ENCODE results near the gene IFIH1.
A peak's percentile ranks its signal among the peaks of the same experiment; 100 is the strongest.

IFIH1 gene

GRCh38 chr2:162230761-162231160 is 87.7 kb downstream of the IFIH1 start:
- Histone ChIP-seq H3K79me2 (ENCODE audit: insufficient read depth, low read length) (no peaks in the 10 kb centered on the region), H3K36me3 (ENCODE audit: insufficient read depth, low read length) (no peaks in the 10 kb centered on the region), H3K4me3 (ENCODE audit: low read length, poor library complexity, severe bottlenecking) (no peak overlapping the region), H3K4me1 (ENCODE audit: insufficient read depth, low read length, poor library complexity, severe bottlenecking) (no peaks in the 10 kb centered on the region), H3F3A (ENCODE audit: low read depth) (no peaks in the 10 kb centered on the region), H4K20me1 (ENCODE audit: insufficient read depth, low read length, poor library complexity, severe bottlenecking) (no peaks in the 10 kb centered on the region), H3K9me2 (replicated peaks; ENCODE audit: low read depth, low read length) (0 out of 2 replicates have a peak, but pooled peaks cover 4% of the 10 kb centered on the region), H2AFZ (ENCODE audit: low read length) (no peak overlapping the region), H3K9ac (ENCODE audit: low read depth, low read length, poor library complexity, severe bottlenecking) (no peak overlapping the region), H3K4me2 (ENCODE audit: low read depth, low read length, poor library complexity, severe bottlenecking) (no peak overlapping the region), H3K9me3 (ENCODE audit: insufficient read depth, low read depth, low read length) (no peaks in the 10 kb centered on the region), H3K27me3 (ENCODE audit: insufficient read depth, low read length, poor library complexity, severe bottlenecking) (no peaks in the 10 kb centered on the region)
- no peak for TF ChIP-seq CTCF (conservative IDR thresholded peaks at IDR 0.05; ENCODE audit: low read length)

- H3F3A ChIP-seq (ENCODE audit: low read depth), result no peaks in the 10 kb centered on the region
- no peaks in the 10 kb centered on the region for H3K9me2 ChIP-seq (replicated peaks; ENCODE audit: low read depth, low read length)
- no peak overlapping the region for H2AFZ ChIP-seq (ENCODE audit: low read length)
- no peaks in the 10 kb centered on the region for H3K4me1 ChIP-seq (ENCODE audit: insufficient read depth, low read length, poor library complexity, severe bottlenecking)
- H3K4me2 ChIP-seq (ENCODE audit: low read depth, low read length, poor library complexity, severe bottlenecking), result no peak overlapping the region
- no peaks in the 10 kb centered on the region for H3K27me3 ChIP-seq (ENCODE audit: insufficient read depth, low read length, poor library complexity, severe bottlenecking)
- no peak overlapping the region for H3K4me3 ChIP-seq (ENCODE audit: low read length, poor library complexity, severe bottlenecking)
- TF ChIP-seq EZH2phosphoT487 (IDR thresholded peaks at IDR 0.05; ENCODE audit: borderline replicate concordance), result no peak
- TF ChIP-seq CTCF (conservative IDR thresholded peaks at IDR 0.05; ENCODE audit: low read length), result no peak
- no peaks in the 10 kb centered on the region for H3K36me3 ChIP-seq (ENCODE audit: insufficient read depth, low read length)
- H3K9me3 ChIP-seq (ENCODE audit: insufficient read depth, low read depth, low read length), result no peaks in the 10 kb centered on the region
- no peaks in the 10 kb centered on the region for H3K79me2 ChIP-seq (ENCODE audit: insufficient read depth, low read length)
- no peak overlapping the region for H3K9ac ChIP-seq (ENCODE audit: low read depth, low read length, poor library complexity, severe bottlenecking)
- H4K20me1 ChIP-seq (ENCODE audit: insufficient read depth, low read length, poor library complexity, severe bottlenecking), result no peaks in the 10 kb centered on the region
Observed at GRCh38 chr2:162226836-162227235, 91.6 kb downstream of the IFIH1 start.

- H3K4me3 ChIP-seq (ENCODE audit: low read length, poor library complexity, severe bottlenecking), result no peak overlapping the region
- TF ChIP-seq EZH2phosphoT487 (IDR thresholded peaks at IDR 0.05; ENCODE audit: borderline replicate concordance) (no peak), CTCF (conservative IDR thresholded peaks at IDR 0.05; ENCODE audit: low read length) (peak; percentile 93)
- no peaks in the 10 kb centered on the region for H3K9me2 ChIP-seq (replicated peaks; ENCODE audit: low read depth, low read length)
- H3K36me3 ChIP-seq (ENCODE audit: insufficient read depth, low read length), result no peaks in the 10 kb centered on the region
- H3K4me2 ChIP-seq (ENCODE audit: low read depth, low read length, poor library complexity, severe bottlenecking), result no peak overlapping the region
- no peak overlapping the region for H3K9ac ChIP-seq (ENCODE audit: low read depth, low read length, poor library complexity, severe bottlenecking)
- no peaks in the 10 kb centered on the region for H3K9me3 ChIP-seq (ENCODE audit: insufficient read depth, low read depth, low read length)
- no peaks in the 10 kb centered on the region for H3K4me1 ChIP-seq (ENCODE audit: insufficient read depth, low read length, poor library complexity, severe bottlenecking)
- no peaks in the 10 kb centered on the region for H3F3A ChIP-seq (ENCODE audit: low read depth)
- no peaks in the 10 kb centered on the region for H3K79me2 ChIP-seq (ENCODE audit: insufficient read depth, low read length)
- no peaks in the 10 kb centered on the region for H4K20me1 ChIP-seq (ENCODE audit: insufficient read depth, low read length, poor library complexity, severe bottlenecking)
- no peaks in the 10 kb centered on the region for H3K27me3 ChIP-seq (ENCODE audit: insufficient read depth, low read length, poor library complexity, severe bottlenecking)
- H2AFZ ChIP-seq (ENCODE audit: low read length), result peak overlapping the region; percentile 80; the same call in 1 of the 2 replicates
Observed at GRCh38 chr2:162221064-162221463, 97.4 kb downstream of the IFIH1 start.
